ENCODE results near the gene HORMAD2.
"Not testable (repeated sequence)": the region's sequence is repeated elsewhere in the genome, so short reads cannot be mapped to it uniquely, and the experiment has no call there.

Gene HORMAD2

DNA sequence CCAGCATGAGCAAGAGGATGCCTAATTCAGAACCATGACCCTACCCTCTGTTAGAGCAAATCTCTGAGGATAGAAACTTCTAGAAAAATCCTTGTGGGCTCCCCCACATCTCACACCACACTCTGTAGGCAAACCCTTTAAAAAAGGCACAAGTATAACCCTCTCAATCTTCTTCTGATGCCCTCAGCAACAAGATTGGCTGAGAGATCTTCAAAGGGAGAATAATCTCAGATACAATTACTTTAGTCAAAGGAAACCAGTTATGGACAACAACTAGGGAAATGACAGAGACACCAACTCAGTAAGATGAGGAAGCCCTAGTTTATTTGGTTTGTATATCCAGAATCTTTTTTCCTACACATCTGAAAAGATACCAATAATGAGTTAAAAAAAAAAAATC is 117.1 kb downstream of the HORMAD2 start:
- Histone ChIP-seq H3K9me3 (ENCODE audit: control insufficient read depth, low read length) (no peaks in the 10 kb centered on the region), H3K27ac (ENCODE audit: low read depth, low read length, severe bottlenecking) (peak overlapping the region; percentile 96), H3K4me1 (ENCODE audit: control insufficient read depth, insufficient read depth, low read length, poor library complexity, severe bottlenecking) (peaks cover 29% of the 10 kb centered on the region), H3K4me3 (ENCODE audit: extremely low read depth, insufficient read depth, low read length, poor library complexity, severe bottlenecking) (no peak overlapping the region), H3K36me3 (ENCODE audit: control insufficient read depth, insufficient read depth, low read length) (no peaks in the 10 kb centered on the region)

DNA sequence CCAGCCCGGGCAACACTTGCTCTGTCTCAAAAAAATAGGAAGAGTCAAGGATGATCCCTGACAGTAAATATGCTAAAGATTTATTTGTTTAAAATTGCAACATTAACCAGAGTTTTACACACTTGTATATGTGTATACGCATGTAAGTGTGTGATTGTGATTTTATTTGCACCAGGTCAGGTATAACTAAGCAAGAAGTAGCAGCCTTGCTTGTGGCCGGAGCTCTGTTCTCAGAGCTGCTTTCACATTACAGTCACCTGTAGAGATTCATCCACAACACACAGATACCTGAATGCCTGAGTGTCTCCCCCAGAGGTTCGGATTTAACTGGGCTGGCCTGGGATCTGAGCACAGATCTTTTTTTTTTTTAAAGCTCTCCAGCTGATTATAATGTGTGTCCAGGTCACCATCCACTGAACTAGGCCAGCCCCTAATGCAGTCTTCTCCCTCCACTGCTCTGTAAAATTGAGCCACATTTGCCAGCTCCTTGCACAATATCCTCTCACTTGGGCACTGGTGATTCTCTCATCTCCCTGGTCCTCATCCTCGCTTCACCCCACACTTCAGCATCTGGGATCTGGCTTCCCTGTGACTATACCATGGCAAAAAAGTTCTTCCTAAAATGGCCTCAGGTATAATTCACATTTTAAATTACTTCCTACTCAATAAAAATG is 118.0 kb downstream of the HORMAD2 start:
- no peaks in the 10 kb centered on the region for H3K9me3 ChIP-seq (ENCODE audit: control insufficient read depth, low read length)
- H3K4me1 ChIP-seq (ENCODE audit: control insufficient read depth, insufficient read depth, low read length, poor library complexity, severe bottlenecking), result peaks cover 34% of the 10 kb centered on the region
- H3K27ac ChIP-seq (ENCODE audit: low read depth, low read length, severe bottlenecking), result no peak overlapping the region
- WGBS, 2 experiments (ENCODE audit: insufficient coverage in 2 of 2), result 93 to 100% methylated on average over 3 to 4 of the region's 5 CpGs
- no peaks in the 10 kb centered on the region for H3K36me3 ChIP-seq (ENCODE audit: control insufficient read depth, insufficient read depth, low read length)
- no peak overlapping the region for H3K4me3 ChIP-seq (ENCODE audit: extremely low read depth, insufficient read depth, low read length, poor library complexity, severe bottlenecking)

GRCh38 chr22:30198921-30199320 is 118.7 kb downstream of the HORMAD2 start:
- Histone ChIP-seq H3K4me3 (ENCODE audit: extremely low read depth, insufficient read depth, low read length, poor library complexity, severe bottlenecking) (no peak overlapping the region), H3K9me3 (ENCODE audit: control insufficient read depth, low read length) (no peaks in the 10 kb centered on the region), H3K4me1 (ENCODE audit: control insufficient read depth, insufficient read depth, low read length, poor library complexity, severe bottlenecking) (peaks cover 34% of the 10 kb centered on the region), H3K36me3 (ENCODE audit: control insufficient read depth, insufficient read depth, low read length) (no peaks in the 10 kb centered on the region), H3K27ac (ENCODE audit: low read depth, low read length, severe bottlenecking) (no peak overlapping the region)
- 89 to 96% methylated on average over 1 to 3 of the region's 4 CpGs for WGBS, 2 experiments (ENCODE audit: insufficient coverage in 2 of 2)

- H3K4me3 ChIP-seq (ENCODE audit: extremely low read depth, insufficient read depth, low read length, poor library complexity, severe bottlenecking); H3K9me3 ChIP-seq (ENCODE audit: control insufficient read depth, low read length); H3K27ac ChIP-seq (ENCODE audit: low read depth, low read length, severe bottlenecking); H3K36me3 ChIP-seq (ENCODE audit: control insufficient read depth, insufficient read depth, low read length): not testable (repeated sequence)
- 87 to 94% methylated on average over 7 to 8 of the region's 10 CpGs for WGBS, 2 experiments (ENCODE audit: insufficient coverage in 2 of 2)
- peaks cover 31% of the 10 kb centered on the region for H3K4me1 ChIP-seq (ENCODE audit: control insufficient read depth, insufficient read depth, low read length, poor library complexity, severe bottlenecking)
These were observed 120.6 kb downstream of the HORMAD2 start for GRCh38 chr22:30200905-30201304.

- Histone ChIP-seq H3K27ac (ENCODE audit: low read depth, low read length, severe bottlenecking) (no peak overlapping the region), H3K9me3 (ENCODE audit: control insufficient read depth, low read length) (no peaks in the 10 kb centered on the region), H3K4me3 (ENCODE audit: extremely low read depth, insufficient read depth, low read length, poor library complexity, severe bottlenecking) (no peak overlapping the region), H3K4me1 (ENCODE audit: control insufficient read depth, insufficient read depth, low read length, poor library complexity, severe bottlenecking) (peaks cover 31% of the 10 kb centered on the region), H3K36me3 (ENCODE audit: control insufficient read depth, insufficient read depth, low read length) (no peaks in the 10 kb centered on the region)
- WGBS, 2 experiments (ENCODE audit: insufficient coverage in 2 of 2), result 90 to 100% methylated on average over 3 of the region's 3 CpGs
These were observed 121.7 kb downstream of the HORMAD2 start for GRCh38 chr22:30201945-30202344.

DNA sequence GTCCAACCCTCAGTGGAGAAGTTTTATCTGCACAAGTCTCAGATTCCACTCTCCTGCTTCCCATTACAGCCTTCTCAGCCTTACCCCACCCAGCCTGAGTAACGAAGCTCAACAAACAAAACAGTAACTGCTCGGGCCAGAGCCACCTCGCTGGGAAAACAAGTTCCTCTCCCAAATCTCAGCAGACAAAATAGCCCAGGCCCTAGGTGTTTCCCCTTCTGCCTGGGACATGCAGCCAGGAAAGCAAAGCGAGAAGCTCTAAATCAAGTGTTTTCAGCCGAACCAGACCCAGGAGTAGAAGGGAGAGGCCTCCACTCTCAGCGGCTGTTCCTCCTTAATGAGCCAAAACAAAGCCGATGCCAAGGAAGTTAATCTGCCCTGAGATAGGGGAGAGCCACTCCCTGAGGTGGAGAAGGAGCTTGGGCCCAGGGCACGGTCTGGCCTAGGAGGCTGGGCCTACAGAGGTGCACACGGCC is 122.3 kb downstream of the HORMAD2 start:
- whole genome bisulfite sequencing, 2 experiments (ENCODE audit: insufficient coverage in 2 of 2), result 81 to 82% methylated on average over 8 of the region's 9 CpGs
- Histone ChIP-seq H3K4me1 (ENCODE audit: control insufficient read depth, insufficient read depth, low read length, poor library complexity, severe bottlenecking) (peaks cover 31% of the 10 kb centered on the region), H3K36me3 (ENCODE audit: control insufficient read depth, insufficient read depth, low read length) (no peaks in the 10 kb centered on the region), H3K4me3 (ENCODE audit: extremely low read depth, insufficient read depth, low read length, poor library complexity, severe bottlenecking) (no peak overlapping the region), H3K27ac (ENCODE audit: low read depth, low read length, severe bottlenecking) (peak overlapping the region; percentile 53), H3K9me3 (ENCODE audit: control insufficient read depth, low read length) (no peaks in the 10 kb centered on the region)

GRCh38 chr22:30204015-30204741 is 123.9 kb downstream of the HORMAD2 start:
- H3K4me1 ChIP-seq (ENCODE audit: control insufficient read depth, insufficient read depth, low read length, poor library complexity, severe bottlenecking), result peaks cover 42% of the 10 kb centered on the region
- H3K4me3 ChIP-seq (ENCODE audit: extremely low read depth, insufficient read depth, low read length, poor library complexity, severe bottlenecking), result no peak overlapping the region
- no peaks in the 10 kb centered on the region for H3K9me3 ChIP-seq (ENCODE audit: control insufficient read depth, low read length)
- no peak overlapping the region for H3K27ac ChIP-seq (ENCODE audit: low read depth, low read length, severe bottlenecking)
- H3K36me3 ChIP-seq (ENCODE audit: control insufficient read depth, insufficient read depth, low read length), result no peaks in the 10 kb centered on the region
- 83 to 95% methylated on average over 6 to 7 of the region's 7 CpGs for WGBS, 2 experiments (ENCODE audit: insufficient coverage in 2 of 2)

DNA sequence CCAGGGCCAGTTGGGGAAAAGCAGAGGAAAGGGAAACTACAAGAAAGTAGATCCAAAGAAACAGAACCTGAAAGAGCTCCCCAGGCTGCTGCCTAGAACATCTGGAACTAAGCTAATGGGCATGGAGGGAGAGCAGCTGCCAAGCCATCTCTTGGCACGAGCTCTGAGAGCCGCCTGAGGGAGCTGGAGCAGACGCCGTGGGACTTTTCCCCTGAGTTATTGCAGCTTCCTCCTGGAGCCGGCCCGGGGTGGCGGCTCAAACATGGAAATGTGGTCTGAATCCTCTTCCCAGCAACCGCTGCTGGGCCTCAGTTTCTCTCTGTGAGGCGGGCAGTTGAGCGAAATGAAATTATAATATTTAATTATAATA is 124.5 kb downstream of the HORMAD2 start:
- H3K27ac ChIP-seq (ENCODE audit: low read depth, low read length, severe bottlenecking), result no peak overlapping the region
- H3K36me3 ChIP-seq (ENCODE audit: control insufficient read depth, insufficient read depth, low read length), result no peaks in the 10 kb centered on the region
- H3K4me3 ChIP-seq (ENCODE audit: extremely low read depth, insufficient read depth, low read length, poor library complexity, severe bottlenecking), result no peak overlapping the region
- peaks cover 47% of the 10 kb centered on the region for H3K4me1 ChIP-seq (ENCODE audit: control insufficient read depth, insufficient read depth, low read length, poor library complexity, severe bottlenecking)
- H3K9me3 ChIP-seq (ENCODE audit: control insufficient read depth, low read length), result no peaks in the 10 kb centered on the region
- WGBS, 2 experiments (ENCODE audit: insufficient coverage in 2 of 2), result 87 to 96% methylated on average over 6 to 7 of the region's 10 CpGs

DNA sequence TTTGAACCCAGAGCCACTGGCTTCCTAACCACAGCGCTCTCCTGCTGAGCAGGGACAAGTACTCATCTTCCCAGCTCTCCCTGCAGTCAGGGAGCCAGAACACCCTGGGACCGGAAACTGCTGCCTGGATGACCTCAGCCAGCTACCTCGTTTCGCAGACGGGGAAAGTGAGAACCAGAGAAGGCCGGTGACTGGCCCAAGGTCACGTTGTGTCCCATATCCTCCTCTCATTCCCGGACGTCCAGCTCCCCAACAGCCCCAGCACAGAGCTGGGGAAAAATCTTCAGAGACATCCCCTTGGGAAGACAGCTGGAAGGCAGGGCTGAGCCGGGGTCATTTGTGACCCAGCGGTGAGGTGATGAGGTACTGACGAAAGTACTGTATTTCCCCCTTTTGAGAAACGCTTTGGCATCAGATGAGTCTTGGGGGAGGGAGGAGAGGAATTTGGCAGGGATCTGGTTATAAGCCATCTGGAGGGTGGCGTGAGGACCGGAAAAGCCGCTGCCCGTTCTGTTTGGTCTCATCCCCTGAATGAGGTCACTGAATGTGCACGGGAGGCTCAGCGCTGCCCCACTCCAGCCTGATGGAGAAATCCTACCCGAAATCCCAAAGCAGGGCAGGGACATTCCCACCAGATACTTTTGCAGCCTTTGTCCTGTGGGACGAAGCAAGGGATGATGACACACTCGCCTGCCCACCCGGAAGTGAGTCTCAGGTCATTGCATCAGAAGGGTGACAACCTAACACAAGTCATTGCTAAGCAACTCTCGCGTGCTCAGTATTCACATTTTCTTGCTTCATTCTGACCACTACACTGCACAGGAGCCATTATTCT is 125.2 kb downstream of the HORMAD2 start:
- H3K4me1 ChIP-seq (ENCODE audit: control insufficient read depth, insufficient read depth, low read length, poor library complexity, severe bottlenecking), result peaks cover 55% of the 10 kb centered on the region

GRCh38 chr22:30206944-30207343 is 126.7 kb downstream of the HORMAD2 start:
- Histone ChIP-seq H3K4me1 (ENCODE audit: control insufficient read depth, insufficient read depth, low read length, poor library complexity, severe bottlenecking) (peaks cover 63% of the 10 kb centered on the region), H3K4me3 (ENCODE audit: extremely low read depth, insufficient read depth, low read length, poor library complexity, severe bottlenecking) (no peak overlapping the region), H3K36me3 (ENCODE audit: control insufficient read depth, insufficient read depth, low read length) (no peaks in the 10 kb centered on the region), H3K27ac (ENCODE audit: low read depth, low read length, severe bottlenecking) (peak overlapping the region; percentile 80), H3K9me3 (ENCODE audit: control insufficient read depth, low read length) (no peaks in the 10 kb centered on the region)
- 30 to 50% methylated on average over 12 of the region's 16 CpGs for WGBS, 2 experiments (ENCODE audit: insufficient coverage in 2 of 2)

More for the DNA sequence above, 125.2 kb downstream of the HORMAD2 start:
- 87 to 93% methylated on average over 19 to 21 of the region's 25 CpGs for WGBS, 2 experiments (ENCODE audit: insufficient coverage in 2 of 2)
- no peak overlapping the region for H3K4me3 ChIP-seq (ENCODE audit: extremely low read depth, insufficient read depth, low read length, poor library complexity, severe bottlenecking)
- no peaks in the 10 kb centered on the region for H3K9me3 ChIP-seq (ENCODE audit: control insufficient read depth, low read length)
- H3K36me3 ChIP-seq (ENCODE audit: control insufficient read depth, insufficient read depth, low read length), result no peaks in the 10 kb centered on the region
- H3K27ac ChIP-seq (ENCODE audit: low read depth, low read length, severe bottlenecking), result peak overlapping the region; percentile 72

All from mesodermal cell (in vitro differentiated cells).